ENCODE measurements around the gene ZNF205. TPM values are rescaled to one million over a fixed set of nuclear protein-coding genes. Genes with fewer than 3 reads are reported as not detected.

ZNF205 gene
- total RNA-seq, 1 experiment from 2014 or later: 17.4 TPM

DNA sequence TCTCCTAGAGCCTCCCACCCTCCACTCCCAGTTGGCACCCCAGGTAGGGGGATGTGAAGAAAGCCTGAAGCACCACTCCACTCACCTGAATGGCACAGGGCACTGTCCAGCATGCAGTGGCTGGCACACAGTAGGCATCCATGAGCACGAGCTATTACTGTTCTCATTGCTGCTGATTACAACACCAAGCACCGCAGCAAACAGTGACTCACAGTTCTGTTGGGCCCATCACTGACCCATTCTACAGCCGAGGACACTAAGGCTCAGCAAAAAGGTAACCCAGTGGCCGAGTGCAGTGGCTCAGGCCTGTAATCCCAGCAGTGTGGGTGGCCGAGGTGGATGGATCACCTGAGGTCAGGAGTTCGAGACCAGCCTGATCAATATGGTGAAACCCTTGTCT is 16.0 kb upstream of the ZNF205 start:
- intact Hi-C loops (cut with micrococcal nuclease; ENCODE audit: unreplicated experiment): no loop called here
- DNase-seq: no peak
- Histone ChIP-seq H3K4me1 (replicated peaks; ENCODE audit: insufficient read depth) (peaks cover 5% of the 10 kb centered on the region; the same call in 1 of the 2 replicates), H2AFZ (no peak overlapping the region), H3K27ac (no peak overlapping the region), H3K4me3 (no peak overlapping the region), H3K9me2 (ENCODE audit: insufficient read depth) (no peaks in the 10 kb centered on the region), H3K9me3 (ENCODE audit: insufficient read depth, low read depth) (no peaks in the 10 kb centered on the region), H3K4me2 (no peak overlapping the region), H3K79me2 (ENCODE audit: low read depth) (no peaks in the 10 kb centered on the region), H3K36me3 (ENCODE audit: low read depth) (no peaks in the 10 kb centered on the region), H3K27me3 (ENCODE audit: insufficient read depth, low read depth) (no peaks in the 10 kb centered on the region), H4K20me1 (ENCODE audit: insufficient read depth) (no peaks in the 10 kb centered on the region), H3F3A (ENCODE audit: insufficient read depth, low read depth) (peaks cover 13% of the 10 kb centered on the region)
- ChIA-PET POLR2A (ENCODE audit: unreplicated experiment) (interaction anchor here (0.6 kb wide), 1 partner anchor 12 kb away, joined by 4 read pairs; no protein-coding TSS in a partner anchor), CTCF (no interaction called here)
- TF ChIP-seq, protein P1, sequence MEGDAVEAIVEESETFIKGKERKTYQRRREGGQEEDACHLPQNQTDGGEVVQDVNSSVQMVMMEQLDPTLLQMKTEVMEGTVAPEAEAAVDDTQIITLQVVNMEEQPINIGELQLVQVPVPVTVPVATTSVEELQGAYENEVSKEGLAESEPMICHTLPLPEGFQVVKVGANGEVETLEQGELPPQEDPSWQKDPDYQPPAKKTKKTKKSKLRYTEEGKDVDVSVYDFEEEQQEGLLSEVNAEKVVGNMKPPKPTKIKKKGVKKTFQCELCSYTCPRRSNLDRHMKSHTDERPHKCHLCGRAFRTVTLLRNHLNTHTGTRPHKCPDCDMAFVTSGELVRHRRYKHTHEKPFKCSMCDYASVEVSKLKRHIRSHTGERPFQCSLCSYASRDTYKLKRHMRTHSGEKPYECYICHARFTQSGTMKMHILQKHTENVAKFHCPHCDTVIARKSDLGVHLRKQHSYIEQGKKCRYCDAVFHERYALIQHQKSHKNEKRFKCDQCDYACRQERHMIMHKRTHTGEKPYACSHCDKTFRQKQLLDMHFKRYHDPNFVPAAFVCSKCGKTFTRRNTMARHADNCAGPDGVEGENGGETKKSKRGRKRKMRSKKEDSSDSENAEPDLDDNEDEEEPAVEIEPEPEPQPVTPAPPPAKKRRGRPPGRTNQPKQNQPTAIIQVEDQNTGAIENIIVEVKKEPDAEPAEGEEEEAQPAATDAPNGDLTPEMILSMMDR (conservative IDR thresholded peaks at IDR 0.05): no peak
- TF ChIP-seq EZH2 (IDR thresholded peaks at IDR 0.05; ENCODE audit: low read depth): no peak
- no TSS peak for BruUV-seq (replicated peaks)

DNA sequence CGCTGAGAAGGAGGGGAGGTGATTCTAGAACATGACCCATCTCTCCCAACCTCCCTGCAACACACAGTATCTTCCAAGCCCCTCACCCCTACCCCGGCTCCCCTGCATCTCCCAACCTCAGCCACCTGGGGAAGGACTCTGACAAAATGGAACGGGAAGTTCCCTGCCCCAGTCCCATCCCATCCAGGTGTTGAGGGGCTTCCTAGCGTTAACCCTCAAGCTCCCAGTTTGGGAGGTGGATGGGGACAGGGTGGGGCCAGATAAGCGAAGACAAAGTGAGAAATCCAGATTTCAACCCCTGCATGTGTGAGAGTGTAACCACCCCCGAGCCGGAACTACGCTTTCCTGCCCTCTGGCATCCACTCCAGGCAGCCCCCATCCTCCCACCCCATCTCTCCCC is 15.1 kb upstream of the ZNF205 start:
- BruUV-seq (replicated peaks): no TSS peak
- H3K9me3 ChIP-seq (ENCODE audit: insufficient read depth, low read depth): no peaks in the 10 kb centered on the region
- H3K36me3 ChIP-seq (ENCODE audit: low read depth): no peaks in the 10 kb centered on the region
- no peak for TF ChIP-seq EZH2 (IDR thresholded peaks at IDR 0.05; ENCODE audit: low read depth)
- TF ChIP-seq, protein P1 (conservative IDR thresholded peaks at IDR 0.05): no peak
- no peak overlapping the region for H3K4me3 ChIP-seq
- H4K20me1 ChIP-seq (ENCODE audit: insufficient read depth): no peaks in the 10 kb centered on the region
- no peak overlapping the region for H2AFZ ChIP-seq
- no peak for DNase-seq
- H3K4me1 ChIP-seq (replicated peaks; ENCODE audit: insufficient read depth): peaks cover 5% of the 10 kb centered on the region; the same call in 1 of the 2 replicates
- H3K27me3 ChIP-seq (ENCODE audit: insufficient read depth, low read depth): no peaks in the 10 kb centered on the region
- H3K9me2 ChIP-seq (ENCODE audit: insufficient read depth): no peaks in the 10 kb centered on the region
- no peaks in the 10 kb centered on the region for H3K79me2 ChIP-seq (ENCODE audit: low read depth)
- no peak overlapping the region for H3K27ac ChIP-seq
- POLR2A ChIA-PET (ENCODE audit: unreplicated experiment): no interaction called here
- intact Hi-C loops (cut with micrococcal nuclease; ENCODE audit: unreplicated experiment): no loop called here
- CTCF ChIA-PET: interaction anchor here (0.6 kb wide), 1 partner anchor 11 kb away, joined by 6 read pairs; no protein-coding TSS in a partner anchor
- no peak overlapping the region for H3K4me2 ChIP-seq
- H3F3A ChIP-seq (ENCODE audit: insufficient read depth, low read depth): peaks cover 13% of the 10 kb centered on the region

DNA sequence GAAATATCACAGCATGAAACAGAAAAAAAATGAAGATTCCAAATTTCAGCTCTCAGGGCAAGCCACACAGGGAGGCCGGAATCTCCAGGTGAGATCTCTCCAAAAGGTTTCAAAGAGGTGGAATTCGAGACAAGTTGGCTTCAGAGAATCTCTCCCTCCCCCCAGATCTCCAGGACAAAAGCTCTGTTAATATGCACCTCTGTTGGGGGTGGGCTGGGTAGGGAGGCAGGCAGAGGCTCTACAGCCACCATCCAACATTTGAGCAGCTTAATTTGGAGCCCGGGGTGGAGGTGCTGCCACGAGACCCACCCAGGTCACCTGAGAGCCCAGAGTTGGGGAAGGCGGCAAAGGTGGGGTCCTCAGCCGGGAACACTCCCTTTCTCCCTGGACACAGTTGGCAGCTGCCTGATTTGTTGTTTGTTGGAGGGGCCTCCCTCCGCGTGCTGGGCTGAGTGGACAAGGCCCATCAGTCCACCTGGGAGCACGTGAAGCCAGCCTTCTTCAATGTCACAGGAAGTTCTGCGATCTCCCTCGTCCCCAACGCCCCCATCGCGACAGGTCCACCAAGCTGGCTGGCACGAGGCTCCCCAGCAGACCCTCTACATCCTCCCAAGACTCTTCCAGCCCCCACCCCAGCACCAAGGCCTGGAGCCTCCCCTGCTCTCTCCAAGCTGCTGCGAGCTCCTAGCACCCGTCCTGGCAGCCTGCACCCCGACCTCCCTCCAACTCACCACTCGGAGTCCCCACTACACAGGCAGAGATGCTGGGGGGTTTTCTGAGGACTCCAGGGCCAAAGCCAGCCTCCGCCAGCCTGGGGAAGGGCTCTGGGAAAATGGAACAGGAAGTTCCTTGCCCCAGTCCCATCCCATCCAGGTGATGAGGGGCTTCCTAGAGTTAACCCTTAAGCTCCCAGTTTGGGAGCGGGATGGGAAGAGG is 13.7 kb upstream of the ZNF205 start, which contains the start of gene ZSCAN10:
ZSCAN10 (minus strand) TSS at position 836 of the 936 bp plus-strand sequence. CDS start 6,357 bp downstream, outside the sequence.
- H2AFZ ChIP-seq: no peak within 1 kb of the TSS
- no TSS peak for BruUV-seq (replicated peaks)

More for the DNA sequence above, 13.7 kb upstream of the ZNF205 start, which contains the start of gene ZSCAN10:
- peaks cover 19% of the 10 kb centered on the region for H3F3A ChIP-seq (ENCODE audit: insufficient read depth, low read depth)
- H3K9me3 ChIP-seq (ENCODE audit: insufficient read depth, low read depth): no peaks in the 10 kb centered on the region
- no peaks in the 10 kb centered on the region for H3K9me2 ChIP-seq (ENCODE audit: insufficient read depth)
- no peaks in the 10 kb centered on the region for H3K36me3 ChIP-seq (ENCODE audit: low read depth)
- DNase-seq: no peak
- peaks cover 5% of the 10 kb centered on the region; the same call in 1 of the 2 replicates for H3K4me1 ChIP-seq (replicated peaks; ENCODE audit: insufficient read depth)
- intact Hi-C loops (cut with micrococcal nuclease; ENCODE audit: unreplicated experiment): no loop called here
- peak within 1 kb of the TSS; percentile 32; the same call in 1 of the 2 replicates for H3K4me3 ChIP-seq
- H3K27me3 ChIP-seq (ENCODE audit: insufficient read depth, low read depth): no peaks in the 10 kb centered on the region
- TF ChIP-seq, protein P1 (conservative IDR thresholded peaks at IDR 0.05): no peak
- no peak for TF ChIP-seq EZH2 (IDR thresholded peaks at IDR 0.05; ENCODE audit: low read depth)
- H3K4me2 ChIP-seq: peak within 1 kb of the TSS; percentile 65
- H3K27ac ChIP-seq: no peak within 1 kb of the TSS
- ChIA-PET CTCF (interaction anchor here (0.6 to 1.2 kb wide), 5 partner anchors 13 to 1075 kb away, joined by 3 to 9 read pairs (median 8); no protein-coding TSS in a partner anchor), POLR2A (ENCODE audit: unreplicated experiment) (interaction anchor here (0.7 kb wide), 1 partner anchor 76 kb away, joined by 6 read pairs; no protein-coding TSS in a partner anchor)
- no peaks in the 10 kb centered on the region for H4K20me1 ChIP-seq (ENCODE audit: insufficient read depth)
- H3K79me2 ChIP-seq (ENCODE audit: low read depth): no peaks in the 10 kb centered on the region
